HEK293 (cell line): ENCODE measurements around the gene NCL.

Source experiments
- ZBTB44 ChIP-seq: fragments of 450-650 bp; IDR thresholded peaks from 2 replicates; pipeline ENCODE4 v1.5.1; 2018; ENCODE audit warnings: missing biosample characterization, mild to moderate bottlenecking, missing genetic modification characterization
- ZNF23 ChIP-seq: fragments of 450-650 bp; formaldehyde crosslinking; IDR thresholded peaks from 2 replicates; pipeline ENCODE4 v1.5.1; 2016; ENCODE audit warnings: missing biosample characterization, missing genetic modification characterization, borderline replicate concordance
- ZNF558 ChIP-seq: fragments of 450-650 bp; formaldehyde crosslinking; IDR thresholded peaks from 2 replicates; pipeline ENCODE4 v1.5.1; 2016; ENCODE audit warnings: missing biosample characterization, missing genetic modification characterization
- ZNF626 ChIP-seq: fragments of 450-650 bp; sonication (Bioruptor Pico); formaldehyde crosslinking; IDR thresholded peaks from 2 replicates; pipeline ENCODE4 v1.5.1; 2018; ENCODE audit warnings: missing biosample characterization, missing genetic modification characterization, inconsistent platforms
- ZNF629 ChIP-seq: fragments of 450-650 bp; formaldehyde crosslinking; IDR thresholded peaks from 2 replicates; pipeline ENCODE4 v1.5.1; 2017; ENCODE audit warnings: missing biosample characterization, missing genetic modification characterization

DNA sequence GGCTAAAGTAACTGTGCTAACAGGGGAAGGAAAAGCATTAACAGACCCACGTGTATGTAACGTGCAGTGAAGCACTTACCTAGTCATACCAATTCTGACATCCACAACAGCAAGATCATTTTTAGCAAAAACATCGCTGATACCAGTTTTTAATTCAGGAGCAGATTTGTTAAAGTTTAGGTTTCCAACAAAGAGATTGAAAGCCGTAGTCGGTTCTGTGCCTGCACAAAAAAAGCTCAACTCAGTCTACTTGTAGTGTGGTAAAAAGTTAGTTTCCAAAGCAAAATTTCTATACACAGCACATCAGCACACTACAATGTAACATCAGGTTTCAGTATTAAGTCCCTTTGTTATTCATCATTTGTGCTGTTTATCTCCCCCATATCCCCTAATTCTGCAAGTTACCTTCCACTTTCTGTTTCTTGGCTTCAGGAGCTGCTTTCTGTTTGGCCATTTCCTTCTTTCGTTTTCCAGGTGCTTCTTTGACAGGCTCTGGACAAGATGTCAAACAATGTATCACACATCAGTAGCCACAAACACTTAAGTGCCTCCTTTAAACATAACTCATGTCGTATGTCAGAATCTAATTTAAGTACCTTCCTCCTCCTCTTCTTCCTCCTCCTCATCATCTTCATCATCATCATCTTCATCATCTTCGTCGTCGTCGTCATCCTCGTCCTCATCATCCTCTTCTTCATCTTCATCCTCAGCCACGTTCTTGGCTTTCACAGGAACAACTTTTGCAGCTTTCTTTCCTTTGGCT lies 4.0 kb downstream of the NCL start:
- TF ChIP-seq ZBTB44 (tag by site-specific recombination) (no peak), ZNF626 (tag by site-specific recombination) (no peak), ZNF629 (tag by site-specific recombination) (no peak), ZNF23 (tag by site-specific recombination) (no peak), ZNF558 (no peak)
